ENCODE measurements around the gene SPRED2.

SPRED2 gene

GRCh38 chr2:65458999-65459398 lies 26.6 kb upstream of the SPRED2 start:
- Mint-ChIP-seq H3K4me1 (ENCODE audit: low read depth in 2 of 2) (no peaks in the 10 kb centered on the region), H3K36me3 (ENCODE audit: insufficient read depth) (no peaks in the 10 kb centered on the region), H3K27ac (no peak overlapping the region), H3K9me3 (no peaks in the 10 kb centered on the region), H3K4me3 (no peak overlapping the region), H3K27me3 (peaks cover 48 to 52% of the 10 kb centered on the region in 2 donors)
- ATAC-seq (replicated peaks) (no peak), DNase-seq (no peak)

- no peak for DNase-seq
- Mint-ChIP-seq H3K4me3 (no peak overlapping the region), H3K27me3 (peaks cover 50 to 57% of the 10 kb centered on the region in 2 donors), H3K27ac (no peak overlapping the region), H3K9me3 (no peaks in the 10 kb centered on the region), H3K4me1 (ENCODE audit: low read depth in 2 of 2) (no peaks in the 10 kb centered on the region), H3K36me3 (ENCODE audit: insufficient read depth) (no peaks in the 10 kb centered on the region)
- no peak for ATAC-seq (replicated peaks)
Observed at GRCh38 chr2:65456886-65457285, 24.5 kb upstream of the SPRED2 start.

GRCh38 chr2:65456064-65456463 lies 23.7 kb upstream of the SPRED2 start:
- no peaks in the 10 kb centered on the region for H3K36me3 Mint-ChIP-seq (ENCODE audit: insufficient read depth)
- no peaks in the 10 kb centered on the region for H3K9me3 Mint-ChIP-seq
- H3K27ac Mint-ChIP-seq: no peak overlapping the region
- ATAC-seq (replicated peaks): no peak
- H3K4me3 Mint-ChIP-seq: no peak overlapping the region
- DNase-seq: no peak
- H3K27me3 Mint-ChIP-seq: peaks cover 51 to 57% of the 10 kb centered on the region in 2 donors
- no peaks in the 10 kb centered on the region for H3K4me1 Mint-ChIP-seq (ENCODE audit: low read depth in 2 of 2)

- Mint-ChIP-seq H3K27ac (no peak overlapping the region), H3K9me3 (no peaks in the 10 kb centered on the region), H3K27me3 (peaks cover 48 to 51% of the 10 kb centered on the region in 2 donors), H3K4me1 (ENCODE audit: low read depth in 2 of 2) (no peaks in the 10 kb centered on the region), H3K36me3 (ENCODE audit: insufficient read depth) (no peaks in the 10 kb centered on the region), H3K4me3 (no peak overlapping the region)
- DNase-seq (no peak), ATAC-seq (replicated peaks) (no peak)
Observed at GRCh38 chr2:65453916-65454315, 21.5 kb upstream of the SPRED2 start.

- DNase-seq (no peak), ATAC-seq (replicated peaks) (no peak)
- Mint-ChIP-seq H3K4me1 (ENCODE audit: low read depth in 2 of 2) (no peaks in the 10 kb centered on the region), H3K27ac (no peak overlapping the region), H3K36me3 (ENCODE audit: insufficient read depth) (no peaks in the 10 kb centered on the region), H3K4me3 (no peak overlapping the region), H3K9me3 (no peaks in the 10 kb centered on the region), H3K27me3 (peaks cover 53% of the 10 kb centered on the region in 2 donors)
Observed at GRCh38 chr2:65452150-65452895, 19.9 kb upstream of the SPRED2 start.

- Mint-ChIP-seq H3K27ac (no peak overlapping the region), H3K27me3 (peaks cover 49 to 62% of the 10 kb centered on the region in 2 donors), H3K4me1 (ENCODE audit: low read depth in 2 of 2) (no peaks in the 10 kb centered on the region), H3K4me3 (no peak overlapping the region), H3K9me3 (no peaks in the 10 kb centered on the region), H3K36me3 (ENCODE audit: insufficient read depth) (no peaks in the 10 kb centered on the region)
- no peak for DNase-seq
- no peak for ATAC-seq (replicated peaks)
Observed at GRCh38 chr2:65450810-65451209, 18.4 kb upstream of the SPRED2 start.

- ATAC-seq (replicated peaks) (no peak), DNase-seq (no peak)
- Mint-ChIP-seq H3K27ac (no peak overlapping the region), H3K27me3 (peaks cover 48 to 58% of the 10 kb centered on the region in 2 donors), H3K9me3 (no peaks in the 10 kb centered on the region), H3K36me3 (ENCODE audit: insufficient read depth) (no peaks in the 10 kb centered on the region), H3K4me1 (ENCODE audit: low read depth in 2 of 2) (no peaks in the 10 kb centered on the region), H3K4me3 (no peak overlapping the region)
Observed at GRCh38 chr2:65450393-65450792, 18.0 kb upstream of the SPRED2 start.

- ATAC-seq (replicated peaks) (no peak), DNase-seq (no peak)
- Mint-ChIP-seq H3K9me3 (no peaks in the 10 kb centered on the region), H3K4me1 (ENCODE audit: low read depth in 2 of 2) (peaks cover 0 to 3% of the 10 kb centered on the region in 2 donors), H3K27ac (no peak overlapping the region), H3K4me3 (no peak overlapping the region), H3K27me3 (peaks cover 13 to 29% of the 10 kb centered on the region in 2 donors), H3K36me3 (ENCODE audit: insufficient read depth) (no peaks in the 10 kb centered on the region)
Observed at GRCh38 chr2:65443509-65444186, 11.2 kb upstream of the SPRED2 start.

GRCh38 chr2:65442420-65443020 lies 10.1 kb upstream of the SPRED2 start:
- Mint-ChIP-seq H3K9me3 (no peaks in the 10 kb centered on the region), H3K36me3 (ENCODE audit: insufficient read depth) (peaks cover 2% of the 10 kb centered on the region), H3K27ac (no peak overlapping the region), H3K4me3 (no peak overlapping the region), H3K27me3 (peaks cover 7 to 28% of the 10 kb centered on the region in 2 donors), H3K4me1 (ENCODE audit: low read depth in 2 of 2) (peaks cover 0 to 3% of the 10 kb centered on the region in 2 donors)
- no peak for ATAC-seq (replicated peaks)
- DNase-seq: no peak

GRCh38 chr2:65438137-65438899 lies 5.9 kb upstream of the SPRED2 start:
- H3K27ac Mint-ChIP-seq: no peak overlapping the region
- no peak overlapping the region for H3K4me3 Mint-ChIP-seq
- no peaks in the 10 kb centered on the region for H3K9me3 Mint-ChIP-seq
- H3K27me3 Mint-ChIP-seq: peaks cover 18 to 46% of the 10 kb centered on the region in 2 donors
- DNase-seq (no peak), ATAC-seq (replicated peaks) (no peak)
- peaks cover 2% of the 10 kb centered on the region for H3K36me3 Mint-ChIP-seq (ENCODE audit: insufficient read depth)
- H3K4me1 Mint-ChIP-seq (ENCODE audit: low read depth in 2 of 2): peaks cover 17 to 18% of the 10 kb centered on the region in 2 donors

GRCh38 chr2:65437392-65438135 lies 5.2 kb upstream of the SPRED2 start:
- Mint-ChIP-seq H3K4me3 (peak overlapping the region; percentile 92 to 98), H3K4me1 (ENCODE audit: low read depth in 2 of 2) (peaks cover 19 to 20% of the 10 kb centered on the region in 2 donors), H3K9me3 (no peaks in the 10 kb centered on the region), H3K36me3 (ENCODE audit: insufficient read depth) (peaks cover 8% of the 10 kb centered on the region), H3K27me3 (peaks cover 18 to 46% of the 10 kb centered on the region in 2 donors), H3K27ac (no peak overlapping the region)
- ATAC-seq (replicated peaks): no peak
- no peak for DNase-seq

GRCh38 chr2:65436824-65437221 lies 4.4 kb upstream of the SPRED2 start:
- peaks cover 18 to 46% of the 10 kb centered on the region in 2 donors for H3K27me3 Mint-ChIP-seq

More at GRCh38 chr2:65436824-65437221, 4.4 kb upstream of the SPRED2 start:
- Mint-ChIP-seq H3K36me3 (ENCODE audit: insufficient read depth) (peaks cover 14% of the 10 kb centered on the region), H3K4me1 (ENCODE audit: low read depth in 2 of 2) (peaks cover 20 to 24% of the 10 kb centered on the region in 2 donors), H3K4me3 (peak overlapping the region; percentile 92 to 98), H3K27ac (no peak overlapping the region), H3K9me3 (no peaks in the 10 kb centered on the region)
- peak; percentile 4 for ATAC-seq (replicated peaks)
- no peak for DNase-seq
